ENCODE results near the gene SPATA7. TPM values are rescaled to one million over a fixed set of nuclear protein-coding genes. Genes with fewer than 3 reads are reported as not detected.

The SPATA7 gene
- total and polyA plus RNA-seq, 9 of the 15 experiments (the other 6 are each of a cell fraction or from before 2014, with no cell fraction given), result 0.80 to 3.3 (median 2.5) TPM

- no peaks in the 10 kb centered on the region for H3K4me1 ChIP-seq (replicated peaks in 1 of 2; ENCODE audit: control insufficient read depth in 2 of 2, insufficient read depth in 2 of 2, low read length in 2 of 2)
- H3K27ac ChIP-seq (ENCODE audit: extremely low read depth, low read depth, low read length), result no peak overlapping the region
- FAIRE-seq (no peak), DNase-seq (ENCODE audit: extremely low read depth in 1 of 4, low spot score in 3 of 4) (no peak), ATAC-seq (no peak)
- no peaks in the 10 kb centered on the region for H3K36me3 ChIP-seq (ENCODE audit: control insufficient read depth, insufficient read depth, low read length)
- no peak overlapping the region for H3K4me2 ChIP-seq (ENCODE audit: insufficient read depth, low read length)
- H3K9ac ChIP-seq (ENCODE audit: insufficient read depth in 1 of 2, low read depth in 2 of 2, low read length in 2 of 2), result no peak overlapping the region
- H3K4me3 ChIP-seq, result no peak overlapping the region
- CTCF ChIA-PET (ENCODE audit: low intra/inter-chr PET ratio), result no interaction called here
- H3K79me2 ChIP-seq (ENCODE audit: control insufficient read depth, insufficient read depth, low read length), result no peaks in the 10 kb centered on the region
- intact Hi-C loops (cut with micrococcal nuclease) (no loop called here), in situ Hi-C loops (cut with MboI) (no loop called here)
- TF ChIP-seq RNF219 (CRISPR knock-in tag; IDR thresholded peaks at IDR 0.05), result no peak
- H4K20me1 ChIP-seq (replicated peaks; ENCODE audit: control insufficient read depth, insufficient read depth, low read length), result no peaks in the 10 kb centered on the region
- POLR2A ChIA-PET, result no interaction called here
- H3K9me3 ChIP-seq (replicated peaks; ENCODE audit: control insufficient read depth, insufficient read depth, low read depth, low read length), result no peaks in the 10 kb centered on the region
- no peaks in the 10 kb centered on the region for H3K9me1 ChIP-seq (ENCODE audit: control insufficient read depth, insufficient read depth, low read length)
- BruUV-seq (replicated peaks), result no TSS peak
- H2AFZ ChIP-seq (ENCODE audit: low read depth, low read length), result no peak overlapping the region
- no peaks in the 10 kb centered on the region for H3K27me3 ChIP-seq (ENCODE audit: control insufficient read depth in 2 of 2, insufficient read depth in 2 of 2, low read length in 2 of 2)
Measured at GRCh38 chr14:88422047-88422446, 36.6 kb downstream of the SPATA7 start.

GRCh38 chr14:88422919-88423650 is 37.6 kb downstream of the SPATA7 start:
- no peak overlapping the region for H3K4me3 ChIP-seq
- H3K4me1 ChIP-seq (replicated peaks in 1 of 2; ENCODE audit: control insufficient read depth in 2 of 2, insufficient read depth in 2 of 2, low read length in 2 of 2), result no peaks in the 10 kb centered on the region
- no peaks in the 10 kb centered on the region for H3K36me3 ChIP-seq (ENCODE audit: control insufficient read depth, insufficient read depth, low read length)
- no peak overlapping the region for H3K27ac ChIP-seq (ENCODE audit: extremely low read depth, low read depth, low read length)
- H4K20me1 ChIP-seq (replicated peaks; ENCODE audit: control insufficient read depth, insufficient read depth, low read length), result no peaks in the 10 kb centered on the region
- ChIA-PET POLR2A (no interaction called here), CTCF (ENCODE audit: low intra/inter-chr PET ratio) (no interaction called here)
- H2AFZ ChIP-seq (ENCODE audit: low read depth, low read length), result no peak overlapping the region
- no peak overlapping the region for H3K4me2 ChIP-seq (ENCODE audit: insufficient read depth, low read length)
- in situ Hi-C loops (cut with MboI), result no loop called here
- ATAC-seq (no peak), FAIRE-seq (no peak), DNase-seq (ENCODE audit: extremely low read depth in 1 of 4, low spot score in 3 of 4) (no peak)
- no peak overlapping the region for H3K9ac ChIP-seq (ENCODE audit: insufficient read depth in 1 of 2, low read depth in 2 of 2, low read length in 2 of 2)
- intact Hi-C loops (cut with micrococcal nuclease), result no loop called here
- no peaks in the 10 kb centered on the region for H3K9me3 ChIP-seq (replicated peaks; ENCODE audit: control insufficient read depth, insufficient read depth, low read depth, low read length)
- no peaks in the 10 kb centered on the region for H3K27me3 ChIP-seq (ENCODE audit: control insufficient read depth in 2 of 2, insufficient read depth in 2 of 2, low read length in 2 of 2)
- BruUV-seq (replicated peaks), result no TSS peak
- no peaks in the 10 kb centered on the region for H3K79me2 ChIP-seq (ENCODE audit: control insufficient read depth, insufficient read depth, low read length)
- WGBS (ENCODE audit: insufficient coverage, low coverage, missing lambda C conversion rate), result 0% methylated on average over 2 of the region's 3 CpGs
- H3K9me1 ChIP-seq (ENCODE audit: control insufficient read depth, insufficient read depth, low read length), result no peaks in the 10 kb centered on the region
- TF ChIP-seq TEAD2 (tag; IDR thresholded peaks at IDR 0.05) (no peak), RBBP5 (IDR thresholded peaks at IDR 0.05; ENCODE audit: borderline replicate concordance, insufficient read depth, low read length, poor library complexity, severe bottlenecking) (no peak), UBTF (IDR thresholded peaks at IDR 0.05; ENCODE audit: borderline replicate concordance in 1 of 2, low read depth in 2 of 2, low read length in 2 of 2) (no peak), NCOA1 (IDR thresholded peaks at IDR 0.05; ENCODE audit: low read depth) (no peak), HCFC1 (IDR thresholded peaks at IDR 0.05; ENCODE audit: low read depth, low read length) (no peak), ELK1 (CRISPR knock-in tag; IDR thresholded peaks at IDR 0.05) (no peak)
